ENCODE data around the gene SYCP2L.

SYCP2L gene

DNA sequence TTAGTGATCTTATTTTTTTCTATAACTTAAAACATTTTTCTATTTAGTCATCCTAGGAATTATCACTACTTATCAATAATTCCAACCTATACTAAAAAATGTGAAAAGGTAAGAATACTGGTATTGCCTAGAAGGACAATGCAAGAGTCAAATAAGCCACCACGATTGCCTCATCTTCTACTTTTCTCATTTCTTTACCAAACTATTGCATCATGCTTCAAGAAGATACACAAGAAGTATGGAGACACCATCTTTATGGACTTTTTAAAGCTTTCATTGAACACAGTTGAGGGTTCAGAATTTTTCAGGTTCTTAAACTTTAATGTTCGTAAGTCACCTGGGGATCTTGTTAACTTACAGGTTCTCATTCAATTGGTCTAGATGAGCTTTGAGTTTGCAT is 131.4 kb downstream of the SYCP2L start:
- H3K9ac ChIP-seq (ENCODE audit: low read depth, low read length), result no peak overlapping the region
- no peak overlapping the region for H3K27ac ChIP-seq (ENCODE audit: low read depth, low read length)

GRCh38 chr6:11021003-11021402 is 134.2 kb downstream of the SYCP2L start:
- Histone ChIP-seq H3K9me3 (ENCODE audit: control insufficient read depth, insufficient read depth, low read length) (no peaks in the 10 kb centered on the region), H3K9ac (ENCODE audit: low read depth, low read length) (no peak overlapping the region), H3K36me3 (ENCODE audit: control insufficient read depth, insufficient read depth, low read length) (no peaks in the 10 kb centered on the region), H3K27me3 (ENCODE audit: control insufficient read depth, insufficient read depth, low read length) (0 out of 2 replicates have a peak, but pooled peaks cover 3% of the 10 kb centered on the region), H3K4me1 (ENCODE audit: control insufficient read depth, insufficient read depth, low read length) (peaks cover 34% of the 10 kb centered on the region), H3K27ac (ENCODE audit: low read depth, low read length) (no peak overlapping the region), H3K4me3 (ENCODE audit: low read depth, low read length) (no peak overlapping the region)

More for the DNA sequence above, 131.4 kb downstream of the SYCP2L start:
- Histone ChIP-seq H3K27me3 (ENCODE audit: control insufficient read depth, insufficient read depth, low read length) (no peaks in the 10 kb centered on the region), H3K4me3 (ENCODE audit: low read depth, low read length) (no peak overlapping the region), H3K36me3 (ENCODE audit: control insufficient read depth, insufficient read depth, low read length) (no peaks in the 10 kb centered on the region), H3K9me3 (ENCODE audit: control insufficient read depth, insufficient read depth, low read length) (no peaks in the 10 kb centered on the region), H3K4me1 (ENCODE audit: control insufficient read depth, insufficient read depth, low read length) (peaks cover 13% of the 10 kb centered on the region)

- Histone ChIP-seq H3K9me3 (ENCODE audit: control insufficient read depth, insufficient read depth, low read length) (no peaks in the 10 kb centered on the region), H3K4me1 (ENCODE audit: control insufficient read depth, insufficient read depth, low read length) (peaks cover 41% of the 10 kb centered on the region), H3K27me3 (ENCODE audit: control insufficient read depth, insufficient read depth, low read length) (0 out of 2 replicates have a peak, but pooled peaks cover 3% of the 10 kb centered on the region), H3K27ac (ENCODE audit: low read depth, low read length) (no peak overlapping the region), H3K36me3 (ENCODE audit: control insufficient read depth, insufficient read depth, low read length) (no peaks in the 10 kb centered on the region), H3K9ac (ENCODE audit: low read depth, low read length) (no peak overlapping the region), H3K4me3 (ENCODE audit: low read depth, low read length) (no peak overlapping the region)
Observed at GRCh38 chr6:11021714-11022113, 134.9 kb downstream of the SYCP2L start.

DNA sequence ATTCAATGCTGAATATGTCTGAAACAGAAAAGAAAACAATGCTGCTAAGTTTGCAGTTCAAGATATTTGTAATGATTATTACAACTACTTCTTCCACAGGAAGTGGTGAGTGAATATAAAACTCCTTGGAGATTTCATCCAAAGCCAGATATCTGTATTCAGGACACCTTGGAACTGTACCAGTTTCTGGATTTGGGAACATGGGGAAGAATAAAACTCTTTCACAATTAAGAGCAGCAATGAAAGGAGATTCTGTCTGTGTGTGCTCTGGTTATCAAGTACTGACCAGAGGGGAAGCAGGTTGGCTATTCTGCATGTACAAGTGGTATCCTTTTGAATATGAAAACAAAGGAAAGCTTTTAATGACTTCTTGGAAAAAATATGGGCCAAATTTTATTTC is 136.2 kb downstream of the SYCP2L start:
- H3K4me1 ChIP-seq (ENCODE audit: control insufficient read depth, insufficient read depth, low read length), result peaks cover 51% of the 10 kb centered on the region
- 0 out of 2 replicates have a peak, but pooled peaks cover 3% of the 10 kb centered on the region for H3K27me3 ChIP-seq (ENCODE audit: control insufficient read depth, insufficient read depth, low read length)
- H3K36me3 ChIP-seq (ENCODE audit: control insufficient read depth, insufficient read depth, low read length), result no peaks in the 10 kb centered on the region
- H3K9me3 ChIP-seq (ENCODE audit: control insufficient read depth, insufficient read depth, low read length), result no peaks in the 10 kb centered on the region
- no peak overlapping the region for H3K27ac ChIP-seq (ENCODE audit: low read depth, low read length)
- H3K9ac ChIP-seq (ENCODE audit: low read depth, low read length), result no peak overlapping the region
- H3K4me3 ChIP-seq (ENCODE audit: low read depth, low read length), result no peak overlapping the region

Measured in HUES48 (cell line).